ENCODE results near the gene AP3S2. TPM values are rescaled to one million over a fixed set of nuclear protein-coding genes. Genes with fewer than 3 reads are reported as not detected.

Gene AP3S2
- total RNA-seq, 1 experiment from 2014 or later = 23.3 TPM

GRCh38 chr15:89836267-89837133 lies 57.3 kb downstream of the AP3S2 start:
- Histone ChIP-seq H3K4me2 (ENCODE audit: low read length) (peak overlapping the region; percentile 20; the same call in 1 of the 2 replicates), H3K36me3 (ENCODE audit: control insufficient read depth in 1 of 2, insufficient read depth in 2 of 2, low read length in 2 of 2) (peaks cover 13 to 20% of the 10 kb centered on the region in 2 experiments), H3K4me1 (ENCODE audit: control insufficient read depth in 1 of 2, insufficient read depth in 2 of 2, low read length in 2 of 2) (peaks cover 2 to 20% of the 10 kb centered on the region in 2 experiments; a peak in 2 of 4 replicates), H3K27ac (ENCODE audit: low read depth, low read length) (peak overlapping the region; percentile 47; the same call in 1 of the 2 replicates), H4K20me1 (ENCODE audit: insufficient read depth) (no peaks in the 10 kb centered on the region), H3K9me2 (ENCODE audit: insufficient read depth) (no peaks in the 10 kb centered on the region), H3K9me3 (ENCODE audit: control insufficient read depth in 1 of 2, insufficient read depth in 1 of 2, low read depth in 1 of 2, low read length in 2 of 2) (no peaks in the 10 kb centered on the region), H3K9ac (ENCODE audit: low read length) (no peak overlapping the region), H3K4me3 (replicated peaks in 1 of 2; ENCODE audit: low read depth in 1 of 2, low read length in 2 of 2) (no peak overlapping the region), H2AFZ (ENCODE audit: low read depth, low read length, poor library complexity, severe bottlenecking) (no peak overlapping the region), H3K27me3 (ENCODE audit: insufficient read depth, low read length) (no peaks in the 10 kb centered on the region), H3K79me2 (ENCODE audit: insufficient read depth, low read length) (0 out of 2 replicates have a peak, but pooled peaks cover 2% of the 10 kb centered on the region)
- DNase-seq (ENCODE audit: low read depth, low spot score) (no peak), ATAC-seq (no peak)
- no TSS peak for BruUV-seq (replicated peaks)
- POLR2A ChIA-PET = no interaction called here
- no peak for TF ChIP-seq ZFX (IDR thresholded peaks at IDR 0.05)
- no peak for TF ChIP-seq ELF1 (IDR thresholded peaks at IDR 0.05; ENCODE audit: borderline replicate concordance, low read depth)
- TF ChIP-seq EZH2phosphoT487 (IDR thresholded peaks at IDR 0.05; ENCODE audit: borderline replicate concordance) = no peak
- no peak for TF ChIP-seq REST (IDR thresholded peaks at IDR 0.05; ENCODE audit: low read depth)
- peak; percentile 12; the same call in 1 of the 2 replicates for TF ChIP-seq FOSL1 (IDR thresholded peaks at IDR 0.05; ENCODE audit: low read depth)
- TF ChIP-seq ATF3 (IDR thresholded peaks at IDR 0.05) = no peak
- TF ChIP-seq CEBPB (IDR thresholded peaks at IDR 0.05; ENCODE audit: low read depth) = peak; percentile 59; the same call in 1 of the 2 replicates
- no peak for TF ChIP-seq ZBTB33 (IDR thresholded peaks at IDR 0.05; ENCODE audit: extremely low read depth, insufficient replicate concordance, low read length)
- CTCF ChIA-PET = interaction anchor here (0.6 kb wide), 1 partner anchor 15 kb away, joined by 5 read pairs; no protein-coding TSS in a partner anchor
- RAD21 ChIA-PET (ENCODE audit: low non-redundant PET in 1 of 2, low total read pairs in 2 of 2, uncharacterized antibody in 2 of 2, unreplicated experiment in 2 of 2) = no interaction called here
- intact Hi-C loops (cut with micrococcal nuclease) = no loop called here
